K562 (cell line): ENCODE results near the gene MPRIP. TPM values are rescaled to one million over a fixed set of nuclear protein-coding genes. Genes with fewer than 3 reads are reported as not detected.

Experiments used
- CTCFL ChIP-seq: IDR thresholded peaks from 2 replicates; pipeline ENCODE4 v1.6.1; 2011; ENCODE audit warnings: borderline replicate concordance, low read depth, mild to moderate bottlenecking, moderate library complexity, low read length; ENCODE audit not compliant: insufficient read depth, poor library complexity, severe bottlenecking
- DLX4 ChIP-seq: fragments of 250-450 bp; sonication (Bioruptor Pico); IDR thresholded peaks from 2 replicates; pipeline ENCODE4 v1.6.1; 2021; ENCODE audit warnings: mild to moderate bottlenecking
- MITF ChIP-seq: IDR thresholded peaks from 2 replicates; pipeline ENCODE4 v1.6.1; 2014; ENCODE audit warnings: antibody characterized with exemption
- SMC3 ChIP-seq: conservative IDR thresholded peaks from 2 replicates; pipeline ENCODE4 v1.6.1; 2011; ENCODE audit warnings: low read depth, low read length, improper control_type of control experiment; ENCODE audit not compliant: insufficient read depth
- TAF15 ChIP-seq: fragments of 200-400 bp; formaldehyde crosslinking; IDR thresholded peaks from 2 replicates; pipeline ENCODE4 v1.6.1; 2017; ENCODE audit warnings: mild to moderate bottlenecking, low read depth, low read length, moderate library complexity
- ZBTB9 ChIP-seq: fragments of 450-650 bp; formaldehyde crosslinking; IDR thresholded peaks from 2 replicates; pipeline ENCODE4 v1.4.0; 2020; ENCODE audit warnings: mild to moderate bottlenecking, moderate library complexity
- ZHX1 ChIP-seq: fragments of 150-350 bp; conservative IDR thresholded peaks from 2 replicates; pipeline ENCODE4 v1.6.1; 2014; ENCODE audit warnings: low read length
- ZNF146 ChIP-seq: IDR thresholded peaks from one replicate; pipeline ENCODE4 v1.6.1; 2018; ENCODE audit warnings: missing compliant biosample characterization; ENCODE audit not compliant: unreplicated experiment
- ZNF232 ChIP-seq: sonication (generic); formaldehyde crosslinking; IDR thresholded peaks from 2 replicates; pipeline ENCODE4 v1.8.0; 2022; ENCODE audit warnings: mild to moderate bottlenecking, missing genetic modification reagents
- ZNF280B ChIP-seq: fragments of 250-450 bp; sonication (Bioruptor Pico); IDR thresholded peaks from 2 replicates; pipeline ENCODE4 v1.5.1; 2021; ENCODE audit warnings: mild to moderate bottlenecking
- ZNF740 ChIP-seq, 3 experiments: fragments of 200-800 bp in 1 of 3; sonication (Bioruptor generic) in 1 of 3; sonication (generic) in 1 of 3; formaldehyde crosslinking in 1 of 3; IDR thresholded peaks; 2 replicates each; pipeline versions ENCODE4 v1.6.1 to v1.8.0; 2016 to 2022; ENCODE audit warnings: mild to moderate bottlenecking in 2 of 3, missing compliant biosample characterization in 2 of 3, missing genetic modification characterization in 2 of 3, missing genetic modification reagents in 1 of 3
- polyA plus RNA-seq, 8 experiments: library from polyadenylated mRNA; depleted of rRNA in 4 of 8; stranded (reverse) in 5 of 8; unstranded in 3 of 8; fragments of >200 nt; fragmentation: Nextera tagmentation in 2 of 8; fragmentation: Illumina TruSeq in 1 of 8; extraction: Ambion mirVana in 2 of 8; extraction: Trizol in 1 of 8; gene quantifications; 2 replicates each; pipeline versions ENCODE4 v1.2.1 to v1.2.3, GENCODE V29; 2011 to 2014; ENCODE audit warnings: inconsistent platforms in 1 of 8, missing spikeins in 1 of 8
- total RNA-seq, 7 experiments: library from RNA; depleted of rRNA in 6 of 7; stranded (reverse); fragments of >200 nt in 6 of 7; fragmentation: Illumina TruSeq in 2 of 7; extraction: Trizol in 2 of 7; gene quantifications; 2 replicates each; pipeline versions ENCODE4 v1.2.1 to v1.2.3, GENCODE V29; 2011 to 2021; ENCODE audit warnings: low replicate concordance in 1 of 7

MPRIP gene
- total and polyA plus RNA-seq, 9 of the 15 experiments (the other 6 are each of a cell fraction or from before 2014, with no cell fraction given), result 10.0 to 72.6 (median 30.1) TPM

- TF ChIP-seq SMC3, result peak; percentile 52
- no peak for TF ChIP-seq DLX4 (CRISPR knock-in tag)
- TF ChIP-seq ZNF740 (CRISPR knock-in tag; IDR thresholded peaks at IDR 0.05), result 0 out of 2 replicates have a peak, but pooled peaks have one; percentile 63
- no peak for TF ChIP-seq ZNF740 (tag; IDR thresholded peaks at IDR 0.05)
- TF ChIP-seq ZNF146, result no peak
- no peak for TF ChIP-seq TAF15
- TF ChIP-seq ZBTB9 (CRISPR knock-in tag), result no peak
- no peak for TF ChIP-seq ZHX1
- TF ChIP-seq ZNF280B (CRISPR knock-in tag), result no peak
- no peak for TF ChIP-seq MITF
- TF ChIP-seq ZNF232 (CRISPR knock-in tag), result no peak
- peak; percentile 31 for TF ChIP-seq CTCFL
Measured at GRCh38 chr17:17141860-17142552, 99.7 kb downstream of the MPRIP start (continued).
